ENCODE data around the gene SHB. TPM values are rescaled to one million over a fixed set of nuclear protein-coding genes. Genes with fewer than 3 reads are reported as not detected.

SHB gene
- total RNA-seq, 4 donors from 2014 or later, result 17.7 to 31.4 (median 24.2) TPM

GRCh38 chr9:37925786-37926736, 143.0 kb downstream of the SHB start:
- WGBS, 2 donors, result 80 to 84% methylated on average over 10 of the region's 15 CpGs
- H3K36me3 ChIP-seq, result peaks cover 0 to 18% (median 6%) of the 10 kb centered on the region in 3 donors
- no peaks in the 10 kb centered on the region for H3K9me3 ChIP-seq
- TF ChIP-seq POLR2A (IDR thresholded peaks at IDR 0.05) (no peak), CTCF (IDR thresholded peaks at IDR 0.05) (no peak)
- no peak for DNase-seq
- no peak overlapping the region for H3K27ac ChIP-seq
- intact Hi-C loops (cut with DNase I), result no loop called here
- H3K27me3 ChIP-seq, result no peaks in the 10 kb centered on the region
- H3K4me3 ChIP-seq, result no peak overlapping the region
- peaks cover 22 to 88% (median 38%) of the 10 kb centered on the region in 3 donors for H3K4me1 ChIP-seq

- Histone ChIP-seq H3K4me1 (peaks cover 22 to 96% (median 42%) of the 10 kb centered on the region in 3 donors), H3K9me3 (no peaks in the 10 kb centered on the region), H3K36me3 (peaks cover 0 to 18% (median 6%) of the 10 kb centered on the region in 3 donors), H3K4me3 (no peak overlapping the region), H3K27ac (no peak overlapping the region), H3K27me3 (no peaks in the 10 kb centered on the region)
- no peak for DNase-seq
- 100% methylated on average over 1 of the region's 6 CpGs; no CpG with 5 or more reads in 1 of the 2 donors for WGBS, 2 donors
- intact Hi-C loops (cut with DNase I), result no loop called here
- TF ChIP-seq CTCF (IDR thresholded peaks at IDR 0.05) (no peak), POLR2A (IDR thresholded peaks at IDR 0.05) (no peak)
These were observed 144.0 kb downstream of the SHB start for GRCh38 chr9:37925006-37925405.

GRCh38 chr9:37924538-37924937, 144.5 kb downstream of the SHB start:
- no peak overlapping the region for H3K4me3 ChIP-seq
- peaks cover 22 to 96% (median 37%) of the 10 kb centered on the region in 3 donors for H3K4me1 ChIP-seq
- TF ChIP-seq POLR2A (IDR thresholded peaks at IDR 0.05), result no peak
- no peak for TF ChIP-seq CTCF (IDR thresholded peaks at IDR 0.05)
- intact Hi-C loops (cut with DNase I), result no loop called here
- H3K27me3 ChIP-seq, result no peaks in the 10 kb centered on the region
- H3K27ac ChIP-seq, result no peak overlapping the region
- H3K9me3 ChIP-seq, result no peaks in the 10 kb centered on the region
- H3K36me3 ChIP-seq, result peaks cover 0 to 23% (median 6%) of the 10 kb centered on the region in 3 donors
- DNase-seq, result no peak

GRCh38 chr9:37923796-37924427, 145.1 kb downstream of the SHB start:
- WGBS, 2 donors, result 68 to 79% methylated on average over 10 to 19 of the region's 25 CpGs
- Histone ChIP-seq H3K27ac (no peak overlapping the region), H3K4me1 (peaks cover 22 to 94% (median 31%) of the 10 kb centered on the region in 3 donors), H3K36me3 (peaks cover 0 to 25% (median 2%) of the 10 kb centered on the region in 3 donors), H3K27me3 (no peaks in the 10 kb centered on the region), H3K9me3 (no peaks in the 10 kb centered on the region), H3K4me3 (no peak overlapping the region)
- DNase-seq, result no peak
- intact Hi-C loops (cut with DNase I), result no loop called here
- no peak for TF ChIP-seq CTCF (IDR thresholded peaks at IDR 0.05)
- TF ChIP-seq POLR2A (IDR thresholded peaks at IDR 0.05), result no peak
